Measurements from ENCODE around the gene POLE4.

POLE4 gene

GRCh38 chr2:74939919-74940812, 18.3 kb upstream of the POLE4 start:
- DNase-seq (ENCODE audit: extremely low read depth in 1 of 2, low read depth in 1 of 2): no peak

GRCh38 chr2:74941284-74941683, 17.2 kb upstream of the POLE4 start:
- DNase-seq (ENCODE audit: extremely low read depth in 1 of 2, low read depth in 1 of 2): no peak

DNA sequence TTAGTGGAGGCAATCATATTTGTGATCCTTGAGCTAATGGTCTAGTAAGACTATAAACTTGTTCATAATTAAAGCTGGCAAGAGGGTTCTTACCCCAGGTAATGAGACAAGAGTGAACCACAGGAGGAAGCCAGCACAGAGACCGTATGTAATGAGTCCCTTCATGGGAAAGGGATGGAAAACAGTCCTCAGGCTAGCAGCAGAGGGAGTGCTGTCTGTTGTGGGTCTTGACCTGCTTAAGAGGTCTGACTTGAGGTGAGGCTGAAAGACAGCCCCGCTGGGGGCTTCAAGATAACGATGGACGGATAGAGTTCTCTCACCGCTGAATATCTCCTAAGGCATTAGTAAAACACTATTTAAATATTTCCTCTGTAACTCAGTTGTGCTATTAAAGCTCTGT, 16.2 kb upstream of the POLE4 start:
- no peak for DNase-seq (ENCODE audit: extremely low read depth in 1 of 2, low read depth in 1 of 2)

- no peak for DNase-seq (ENCODE audit: extremely low read depth in 1 of 2, low read depth in 1 of 2)
Observed at GRCh38 chr2:74944987-74945787, 13.3 kb upstream of the POLE4 start.

- DNase-seq (ENCODE audit: extremely low read depth in 1 of 2, low read depth in 1 of 2): no peak
Observed at GRCh38 chr2:74945788-74946331, 12.6 kb upstream of the POLE4 start.

DNA sequence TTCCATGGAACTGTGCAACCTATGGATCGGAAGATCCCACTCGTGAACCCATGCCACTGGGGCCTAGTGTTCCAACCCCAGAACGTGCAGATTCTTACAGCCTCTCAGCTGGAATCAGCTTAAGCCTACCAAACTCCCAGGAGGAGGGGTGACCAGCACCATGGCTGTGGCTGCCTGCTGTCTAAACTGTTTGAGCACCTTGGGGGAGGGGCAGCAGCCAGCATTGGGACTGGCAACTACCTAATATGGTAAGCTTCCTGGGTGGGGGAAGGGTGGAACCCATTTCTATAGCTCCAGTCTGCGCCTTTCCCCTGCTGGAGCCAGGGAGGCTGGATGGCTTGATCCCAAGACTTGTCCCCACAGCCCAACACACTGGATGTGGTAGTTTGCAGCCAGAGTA, 10.7 kb upstream of the POLE4 start:
- DNase-seq (ENCODE audit: extremely low read depth in 1 of 2, low read depth in 1 of 2): no peak

DNA sequence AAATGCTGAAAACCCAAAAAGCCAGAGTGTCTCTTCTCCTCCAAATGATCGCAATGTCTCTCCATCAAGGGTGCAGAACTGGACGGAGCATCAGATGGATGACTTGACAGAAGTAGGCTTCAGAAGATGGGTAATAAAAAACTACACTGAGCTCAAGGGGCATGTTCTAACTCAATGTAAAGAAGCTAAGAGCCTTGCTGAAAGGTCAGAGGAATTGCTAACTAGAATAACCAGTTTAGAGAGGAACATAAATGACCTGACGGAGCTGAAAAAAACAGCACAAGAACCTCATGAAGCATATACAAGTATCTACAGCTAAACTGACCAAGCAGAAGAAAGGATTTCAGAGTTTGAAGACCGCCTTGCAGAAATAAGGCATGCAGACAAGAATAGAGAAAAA, 9.7 kb upstream of the POLE4 start:
- no peak for DNase-seq (ENCODE audit: extremely low read depth in 1 of 2, low read depth in 1 of 2)

- no peak for DNase-seq (ENCODE audit: extremely low read depth in 1 of 2, low read depth in 1 of 2)
Observed at GRCh38 chr2:74951211-74951754, 7.2 kb upstream of the POLE4 start.

GRCh38 chr2:74952575-74952974, 5.9 kb upstream of the POLE4 start:
- no peak for DNase-seq (ENCODE audit: extremely low read depth in 1 of 2, low read depth in 1 of 2)

GRCh38 chr2:74953796-74954499, 4.5 kb upstream of the POLE4 start:
- no peak for DNase-seq (ENCODE audit: extremely low read depth in 1 of 2, low read depth in 1 of 2)

GRCh38 chr2:74954500-74954874, 4.0 kb upstream of the POLE4 start:
- no peak for DNase-seq (ENCODE audit: extremely low read depth in 1 of 2, low read depth in 1 of 2)

DNA sequence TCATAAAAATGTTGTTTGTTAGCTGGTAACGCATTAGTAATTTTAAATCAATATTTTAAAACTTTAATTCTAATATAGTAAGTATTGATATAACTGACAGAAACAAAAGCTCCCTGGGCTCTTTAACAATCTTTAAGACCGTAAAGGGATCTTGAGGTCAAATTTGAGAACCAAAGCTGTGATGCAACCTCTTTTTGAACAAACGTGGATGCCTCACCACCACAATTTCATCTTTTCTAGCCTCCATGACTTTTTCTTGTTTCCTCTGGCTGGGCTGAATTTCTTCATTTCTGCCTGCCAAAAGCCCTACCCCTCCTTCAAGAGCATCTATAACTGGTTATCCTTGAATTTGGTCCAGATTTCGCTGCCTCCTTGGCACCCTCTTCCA, 563 bp upstream of the POLE4 start:
- DNase-seq (ENCODE audit: extremely low read depth in 1 of 2, low read depth in 1 of 2): no peak

GRCh38 chr2:74959106-74959751, 786 bp downstream of the POLE4 start:
- DNase-seq (ENCODE audit: extremely low read depth in 1 of 2, low read depth in 1 of 2): no peak

DNA sequence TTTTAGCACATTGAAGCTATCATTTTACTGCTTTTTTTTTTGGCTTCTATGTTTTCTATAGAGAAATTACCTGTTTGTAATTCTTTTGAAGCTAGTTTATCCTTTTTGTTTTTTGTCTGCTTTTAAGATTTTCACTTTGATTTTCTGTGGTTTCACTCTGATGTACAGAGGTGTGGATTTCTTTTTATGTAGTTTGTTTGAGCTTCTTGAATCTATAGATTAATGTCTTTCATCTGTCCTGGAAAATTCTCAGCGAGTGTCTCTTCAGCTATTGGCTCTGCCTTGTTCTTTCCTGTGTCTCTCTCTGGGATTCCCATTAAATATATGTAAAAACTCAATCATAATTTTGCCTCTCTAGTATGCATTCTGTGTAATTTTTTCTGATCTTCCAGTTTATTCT, 8.4 kb downstream of the POLE4 start:
- no peak for DNase-seq (ENCODE audit: extremely low read depth in 1 of 2, low read depth in 1 of 2)

- DNase-seq (ENCODE audit: extremely low read depth in 1 of 2, low read depth in 1 of 2): no peak
Observed at GRCh38 chr2:74975016-74975415, 16.6 kb downstream of the POLE4 start.

GRCh38 chr2:74979844-74980243, 21.4 kb downstream of the POLE4 start:
- DNase-seq (ENCODE audit: extremely low read depth in 1 of 2, low read depth in 1 of 2): no peak

DNA sequence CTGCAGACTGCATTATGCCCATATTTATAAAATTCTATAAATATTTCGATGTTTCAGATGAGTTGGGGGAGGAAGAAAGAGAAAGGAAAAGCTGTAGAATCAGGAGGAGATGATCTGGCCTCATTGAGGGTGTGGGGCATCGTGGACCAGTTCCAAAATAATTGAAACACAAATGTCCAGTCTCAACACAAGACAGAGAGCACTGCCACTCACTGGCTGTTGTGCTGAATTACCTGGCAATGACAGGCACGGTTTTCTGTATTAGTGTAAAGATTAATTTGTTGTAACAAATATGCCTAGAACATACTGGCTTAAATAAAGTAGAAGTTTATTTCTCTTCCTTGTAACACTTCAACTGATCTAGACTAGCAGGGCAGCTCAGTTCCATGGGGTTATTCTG, 24.1 kb downstream of the POLE4 start:
- DNase-seq (ENCODE audit: extremely low read depth in 1 of 2, low read depth in 1 of 2): no peak

DNA sequence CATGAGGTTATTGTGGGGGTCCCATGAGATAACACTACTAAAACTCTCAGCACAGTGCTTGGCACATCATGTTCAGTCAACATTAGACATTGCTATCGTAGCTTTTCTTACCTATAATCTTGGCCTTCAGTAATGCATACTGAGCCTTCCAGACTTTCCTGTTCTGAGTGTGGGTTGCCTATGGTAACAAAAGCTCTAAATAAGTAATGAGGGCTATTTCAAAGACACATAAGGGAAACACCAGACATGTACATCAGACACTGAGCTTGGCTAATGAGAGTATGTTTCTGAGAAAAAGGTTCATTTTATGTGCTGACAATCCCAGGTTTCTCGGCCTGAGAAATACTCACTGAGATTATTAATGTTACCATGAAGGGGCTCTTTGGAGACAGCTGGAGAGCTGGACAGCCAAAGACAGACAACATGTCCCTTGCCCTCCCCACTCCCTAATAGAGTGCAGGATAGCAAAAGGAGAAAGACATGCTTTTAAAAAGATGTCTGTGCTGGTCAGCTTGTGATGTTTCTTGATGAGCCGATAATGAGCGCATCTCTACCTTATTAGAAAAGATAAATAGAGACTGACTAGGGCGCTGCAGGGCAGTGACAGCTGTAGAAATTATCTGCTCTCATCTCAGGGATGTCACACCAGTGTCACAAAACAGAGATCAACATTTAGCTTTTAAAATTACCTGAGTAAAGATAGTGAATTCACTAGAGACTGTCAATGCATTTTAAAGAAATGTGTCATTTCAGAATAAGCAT, 25.4 kb downstream of the POLE4 start:
- DNase-seq (ENCODE audit: extremely low read depth in 1 of 2, low read depth in 1 of 2): no peak

- no peak for DNase-seq (ENCODE audit: extremely low read depth in 1 of 2, low read depth in 1 of 2)
Observed at GRCh38 chr2:74984947-74985637, 26.6 kb downstream of the POLE4 start.

Measured in activated CD8-positive, alpha-beta memory T cell treated with anti-CD3 and anti-CD28 coated beads for 1 hour (primary cell).